NCI-H1105 (cell line): ENCODE measurements around the gene FOXD3.

Source experiments
- DNase-seq: peaks from one replicate; lab custom pipeline; 2025; lab: John Stamatoyannopoulos, UW

Gene FOXD3

GRCh38 chr1:63362578-63362977 lies 40.2 kb downstream of the FOXD3 start:
- no peak for DNase-seq

GRCh38 chr1:63363014-63363413 lies 40.6 kb downstream of the FOXD3 start:
- no peak for DNase-seq

- no peak for DNase-seq
Measured at GRCh38 chr1:63366908-63367214, 44.5 kb downstream of the FOXD3 start.

- peak; percentile 98 for DNase-seq
Measured at GRCh38 chr1:63367215-63368103, 45.1 kb downstream of the FOXD3 start, which contains the start of gene ALG6. ALG6 (plus strand) TSS chr1:63367627; CDS start chr1:63370978, 3,351 bp downstream.

GRCh38 chr1:63368131-63368530 lies 45.8 kb downstream of the FOXD3 start:
- DNase-seq = no peak
